Epithelial cell of proximal tubule (primary cell): Measurements from ENCODE around the gene ABHD15. TPM values are rescaled to one million over a fixed set of nuclear protein-coding genes. Genes with fewer than 3 reads are reported as not detected.

Experiments
- DNase-seq: peaks from one replicate; pipeline ENCODE4 v3.0.0-alpha.2; 2011; ENCODE audit warnings: low read depth
- H3K4me3 ChIP-seq: 2 replicates; pipeline ENCODE4 v1.5.1; 2011; ENCODE audit warnings: low read depth, mild to moderate bottlenecking, low read length
- total RNA-seq: library from RNA; depleted of rRNA; stranded (reverse); fragments of >200 nt; gene quantifications from 2 replicates; pipeline ENCODE4 v1.2.3, GENCODE V29; 2015
- TF ChIP-seq, protein P1 (sequence below): conservative IDR thresholded peaks from 2 replicates; pipeline ENCODE4 v1.5.1; 2012; ENCODE audit warnings: low read depth, mild to moderate bottlenecking, low read length

ABHD15 gene
- total RNA-seq, 1 donor from 2014 or later = 8.2 TPM

DNA sequence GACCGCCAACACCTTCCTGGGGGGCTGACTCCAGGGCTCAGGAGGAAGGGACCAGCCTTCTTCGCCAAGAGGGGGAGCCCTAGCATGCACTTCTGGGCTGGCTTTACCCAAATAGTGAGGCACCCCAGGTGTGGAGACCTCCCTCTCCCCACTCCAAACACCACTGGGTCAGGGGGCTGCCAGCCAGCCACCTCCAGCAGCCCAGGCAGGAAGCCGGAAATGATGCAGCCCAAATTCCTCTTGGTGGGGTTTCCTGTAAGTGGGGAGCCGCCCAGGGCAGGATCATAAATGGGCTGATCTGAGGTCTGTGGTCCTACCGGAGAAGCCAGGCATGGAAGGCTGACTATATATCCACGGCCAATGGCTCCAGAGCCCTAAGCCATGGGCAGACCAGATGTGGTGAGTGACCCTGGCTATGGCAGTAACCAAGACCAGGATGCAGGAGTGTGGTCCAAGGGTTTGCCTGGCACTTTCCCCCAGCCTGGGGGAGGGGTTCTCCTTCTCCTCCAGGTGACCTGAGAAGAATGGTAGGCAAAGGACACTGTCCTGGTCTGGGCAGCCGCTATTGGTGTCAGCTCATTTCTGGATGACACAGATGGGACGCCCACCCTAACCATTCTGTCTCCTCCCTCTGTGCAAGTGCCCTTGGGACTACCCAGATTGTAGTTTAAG, 18.4 kb upstream of the ABHD15 start:
- TF ChIP-seq, protein P1, sequence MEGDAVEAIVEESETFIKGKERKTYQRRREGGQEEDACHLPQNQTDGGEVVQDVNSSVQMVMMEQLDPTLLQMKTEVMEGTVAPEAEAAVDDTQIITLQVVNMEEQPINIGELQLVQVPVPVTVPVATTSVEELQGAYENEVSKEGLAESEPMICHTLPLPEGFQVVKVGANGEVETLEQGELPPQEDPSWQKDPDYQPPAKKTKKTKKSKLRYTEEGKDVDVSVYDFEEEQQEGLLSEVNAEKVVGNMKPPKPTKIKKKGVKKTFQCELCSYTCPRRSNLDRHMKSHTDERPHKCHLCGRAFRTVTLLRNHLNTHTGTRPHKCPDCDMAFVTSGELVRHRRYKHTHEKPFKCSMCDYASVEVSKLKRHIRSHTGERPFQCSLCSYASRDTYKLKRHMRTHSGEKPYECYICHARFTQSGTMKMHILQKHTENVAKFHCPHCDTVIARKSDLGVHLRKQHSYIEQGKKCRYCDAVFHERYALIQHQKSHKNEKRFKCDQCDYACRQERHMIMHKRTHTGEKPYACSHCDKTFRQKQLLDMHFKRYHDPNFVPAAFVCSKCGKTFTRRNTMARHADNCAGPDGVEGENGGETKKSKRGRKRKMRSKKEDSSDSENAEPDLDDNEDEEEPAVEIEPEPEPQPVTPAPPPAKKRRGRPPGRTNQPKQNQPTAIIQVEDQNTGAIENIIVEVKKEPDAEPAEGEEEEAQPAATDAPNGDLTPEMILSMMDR = peak; percentile 36
- no peak for DNase-seq
- H3K4me3 ChIP-seq = no peak overlapping the region

DNA sequence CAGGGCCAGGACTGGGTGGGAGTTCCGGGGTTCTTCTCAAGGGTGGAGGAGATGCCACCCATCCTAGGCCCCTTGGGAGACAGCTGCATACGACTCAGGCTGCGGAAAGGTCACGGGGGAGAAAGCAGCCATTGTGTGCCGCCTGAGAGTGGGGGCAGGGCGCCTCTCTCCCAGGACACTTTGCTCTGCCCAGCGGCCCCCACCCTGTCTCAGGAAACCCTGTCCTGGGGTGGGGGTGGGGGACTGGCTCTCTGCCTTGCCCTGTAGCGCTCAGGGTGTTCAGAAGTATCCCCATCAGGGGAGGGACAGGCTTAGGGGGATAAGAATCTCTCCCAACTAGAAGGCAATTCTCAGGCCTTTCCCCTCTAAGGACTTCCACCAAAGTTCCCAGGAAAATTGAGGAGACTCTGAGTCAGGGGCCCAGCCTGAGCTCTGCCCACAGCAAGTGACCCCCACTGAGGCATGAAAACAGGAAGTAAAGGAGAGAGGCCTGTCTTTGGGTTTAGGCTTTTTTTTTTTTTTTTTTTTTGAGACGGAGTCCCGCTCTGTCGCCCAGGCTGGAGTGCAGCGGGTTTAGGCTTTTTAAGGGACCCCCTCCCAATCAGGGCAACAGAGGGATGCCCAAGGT, 17.7 kb upstream of the ABHD15 start:
- TF ChIP-seq, protein P1 = no peak
- no peak overlapping the region for H3K4me3 ChIP-seq
- no peak for DNase-seq

DNA sequence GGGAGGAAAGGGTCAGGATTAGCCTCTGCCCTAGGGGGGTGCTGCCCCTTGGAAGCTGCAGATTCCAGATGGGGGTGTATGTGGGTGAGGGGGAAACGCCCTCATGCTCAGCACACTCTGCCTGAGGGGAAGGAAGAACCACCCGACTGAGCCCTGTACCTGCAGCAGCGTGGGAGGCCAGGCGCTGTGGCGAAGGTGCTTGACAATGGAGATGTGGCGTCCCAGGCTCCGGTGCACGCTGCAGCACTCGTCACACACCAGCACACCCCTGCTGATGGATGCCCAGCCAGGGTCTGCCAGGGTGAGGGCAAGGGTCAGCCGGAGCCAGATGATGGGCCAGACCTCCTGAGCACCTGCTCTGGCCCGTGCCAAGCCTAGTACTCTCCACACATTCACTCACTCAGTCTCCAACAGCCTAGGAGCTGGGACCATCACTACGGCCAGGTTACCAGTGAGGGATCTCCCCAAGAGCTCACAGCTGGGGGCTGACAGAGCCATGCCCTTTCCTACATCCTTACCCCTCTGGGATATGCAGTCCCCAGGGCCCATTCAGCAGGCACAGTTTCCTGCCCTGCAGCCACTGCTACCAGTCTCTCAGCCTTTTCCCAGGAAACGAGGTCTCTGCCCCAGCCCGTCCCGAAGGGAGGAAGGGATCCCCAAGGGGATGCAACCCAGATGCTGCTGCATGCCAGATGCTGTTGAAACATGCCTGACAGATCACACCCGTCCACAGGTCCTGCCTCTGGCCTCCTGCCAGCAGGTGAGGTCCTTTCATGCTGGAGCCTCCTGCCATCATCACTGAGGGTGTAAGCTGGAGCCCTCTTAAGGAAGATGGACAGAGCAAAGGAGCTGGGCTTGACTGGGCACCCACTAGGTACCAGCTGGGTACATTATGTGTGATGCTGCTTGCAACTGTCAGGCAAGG, 16.7 kb upstream of the ABHD15 start:
- TF ChIP-seq, protein P1 = no peak
- no peak for DNase-seq
- H3K4me3 ChIP-seq = no peak overlapping the region

DNA sequence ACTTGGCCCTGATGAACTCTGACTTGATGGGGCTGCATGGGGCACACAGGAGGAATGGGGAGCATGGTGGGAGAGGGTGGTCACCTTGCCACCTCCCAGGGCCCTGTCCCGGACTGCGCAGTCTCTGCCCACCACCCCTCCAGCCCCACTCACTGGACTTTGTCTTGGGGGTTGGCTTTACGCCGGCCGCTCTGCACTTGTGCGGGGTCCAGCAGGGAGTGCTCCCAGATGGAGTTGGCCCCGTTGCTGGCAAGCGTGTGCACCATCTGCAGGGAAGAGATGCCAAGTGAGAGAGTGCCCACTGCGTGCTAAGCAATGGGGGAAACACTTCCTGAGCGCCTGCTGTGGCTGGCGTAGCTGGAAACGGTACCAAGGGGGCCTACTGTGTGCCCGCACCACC, 15.9 kb upstream of the ABHD15 start:
- TF ChIP-seq, protein P1 = no peak
- no peak overlapping the region for H3K4me3 ChIP-seq
- DNase-seq = no peak

DNA sequence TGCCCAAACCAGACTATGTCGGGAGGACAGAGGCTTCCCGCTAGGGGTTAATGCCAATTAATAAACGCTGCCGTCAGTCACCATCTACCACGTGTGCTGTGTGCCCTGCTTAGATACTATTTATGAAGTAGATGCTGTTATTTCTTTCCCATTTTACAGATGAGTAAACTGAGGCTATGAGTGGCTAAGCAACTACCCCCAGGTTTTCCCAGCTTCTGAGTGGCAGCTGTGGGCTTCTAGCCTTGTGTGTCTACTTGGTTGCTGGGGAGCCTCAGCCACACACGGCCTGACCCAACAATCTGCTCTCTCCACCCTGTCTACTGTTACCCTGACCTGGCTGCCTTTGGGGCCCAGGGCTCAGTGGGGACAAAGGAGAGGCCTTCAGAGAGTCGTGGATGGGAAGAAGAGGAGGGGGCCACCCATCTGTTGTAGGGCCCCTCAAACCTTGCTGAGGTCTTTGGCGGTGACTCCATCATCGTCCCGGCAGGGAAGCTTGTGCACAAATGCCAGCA, 15.5 kb upstream of the ABHD15 start:
- no peak overlapping the region for H3K4me3 ChIP-seq
- TF ChIP-seq, protein P1 = no peak
- no peak for DNase-seq

DNA sequence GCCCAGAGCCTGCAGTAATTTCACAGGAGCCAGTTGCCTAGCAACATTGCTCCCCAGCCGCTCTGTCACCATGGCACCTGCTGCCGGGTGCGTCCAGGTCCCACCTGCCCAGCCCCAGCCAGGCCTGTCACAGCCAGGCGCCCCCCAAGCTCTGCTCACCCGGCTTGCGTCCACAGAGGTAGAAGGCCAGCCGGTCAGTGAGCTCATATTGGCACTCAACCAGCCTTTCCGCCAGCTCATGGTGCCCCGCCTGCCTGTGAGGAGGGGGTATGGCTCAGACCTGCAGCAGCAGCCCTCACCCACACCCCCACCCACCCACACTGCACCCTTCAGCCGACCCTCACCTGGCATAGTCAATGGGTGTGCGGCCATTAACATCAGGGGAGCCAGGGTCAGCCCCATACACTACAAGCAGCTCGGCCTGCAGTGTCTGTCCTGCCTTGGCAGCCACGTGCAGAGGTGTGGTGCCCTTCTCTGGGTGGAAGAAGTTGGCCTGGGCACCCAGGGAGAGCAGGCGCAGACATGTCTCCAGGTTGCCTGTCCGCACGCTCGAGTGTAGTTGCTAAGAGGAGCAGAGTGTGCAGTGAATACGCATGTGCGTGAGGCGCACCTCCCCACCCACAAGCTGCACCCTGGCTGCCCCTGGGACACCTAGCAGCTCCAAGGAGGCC, 14.9 kb upstream of the ABHD15 start:
- DNase-seq = no peak
- H3K4me3 ChIP-seq = no peak overlapping the region
- TF ChIP-seq, protein P1 = no peak
